GM20431 (cell line): ENCODE measurements around the gene PIK3C2G.

Source experiments
- in situ Hi-C: fragments of 300-500 bp; cut with MseI, MboI; formaldehyde crosslinking; loops from one replicate; pipeline ENCODE4 v1.15.0; 2020; ENCODE audit warnings: low sequenced_read_pairs; ENCODE audit not compliant: unreplicated experiment

The PIK3C2G gene

GRCh38 chr12:18275981-18276380, 14.7 kb downstream of the PIK3C2G start:
- in situ Hi-C loops: no loop called here

- in situ Hi-C loops: no loop called here
Measured at GRCh38 chr12:18277196-18277595, 15.9 kb downstream of the PIK3C2G start.

GRCh38 chr12:18280728-18281127, 19.4 kb downstream of the PIK3C2G start:
- in situ Hi-C loops: no loop called here

GRCh38 chr12:18281941-18282340, 20.6 kb downstream of the PIK3C2G start:
- in situ Hi-C loops: no loop called here

- in situ Hi-C loops: no loop called here
Measured at GRCh38 chr12:18283831-18284230, 22.5 kb downstream of the PIK3C2G start.

GRCh38 chr12:18284386-18284785, 23.1 kb downstream of the PIK3C2G start:
- in situ Hi-C loops: no loop called here

GRCh38 chr12:18285161-18285560, 23.8 kb downstream of the PIK3C2G start:
- in situ Hi-C loops: no loop called here

GRCh38 chr12:18290386-18290785, 29.1 kb downstream of the PIK3C2G start:
- in situ Hi-C loops: no loop called here

- in situ Hi-C loops: no loop called here
Measured at GRCh38 chr12:18294889-18295288, 33.6 kb downstream of the PIK3C2G start.

- in situ Hi-C loops: no loop called here
Measured at GRCh38 chr12:18296201-18296908, 35.0 kb downstream of the PIK3C2G start.

- in situ Hi-C loops: no loop called here
Measured at GRCh38 chr12:18296909-18297280, 35.6 kb downstream of the PIK3C2G start.

- in situ Hi-C loops: no loop called here
Measured at GRCh38 chr12:18297902-18298301, 36.6 kb downstream of the PIK3C2G start.

GRCh38 chr12:18302809-18303430, 41.6 kb downstream of the PIK3C2G start:
- in situ Hi-C loops: no loop called here

GRCh38 chr12:18304609-18305008, 43.3 kb downstream of the PIK3C2G start:
- in situ Hi-C loops: no loop called here

- in situ Hi-C loops: no loop called here
Measured at GRCh38 chr12:18306311-18306710, 45.0 kb downstream of the PIK3C2G start.

- in situ Hi-C loops: no loop called here
Measured at GRCh38 chr12:18313306-18313705, 52.0 kb downstream of the PIK3C2G start.

GRCh38 chr12:18320036-18320617, 58.8 kb downstream of the PIK3C2G start:
- in situ Hi-C loops: no loop called here

- in situ Hi-C loops: no loop called here
Measured at GRCh38 chr12:18320976-18321375, 59.7 kb downstream of the PIK3C2G start.

GRCh38 chr12:18323159-18323558, 61.8 kb downstream of the PIK3C2G start:
- in situ Hi-C loops: no loop called here

GRCh38 chr12:18327036-18327435, 65.7 kb downstream of the PIK3C2G start:
- in situ Hi-C loops: no loop called here

- in situ Hi-C loops: no loop called here
Measured at GRCh38 chr12:18332173-18332572, 70.9 kb downstream of the PIK3C2G start.

GRCh38 chr12:18339633-18340032, 78.3 kb downstream of the PIK3C2G start:
- in situ Hi-C loops: no loop called here
